Measurements from ENCODE around the gene COA1.
"Not testable (repeated sequence)": the region's sequence is repeated elsewhere in the genome, so short reads cannot be mapped to it uniquely, and the experiment has no call there.

The COA1 gene

GRCh38 chr7:43687866-43688265, 41.5 kb downstream of the COA1 start:
- not testable (repeated sequence) for DNase-seq

- DNase-seq, result no peak
Observed at GRCh38 chr7:43686991-43687390, 42.3 kb downstream of the COA1 start.

- DNase-seq, result no peak
Observed at GRCh38 chr7:43680736-43681135, 48.6 kb downstream of the COA1 start.

GRCh38 chr7:43679210-43680068, 49.9 kb downstream of the COA1 start:
- DNase-seq, result no peak

- DNase-seq, result no peak
Observed at GRCh38 chr7:43678315-43678714, 51.0 kb downstream of the COA1 start.

GRCh38 chr7:43677864-43678263, 51.5 kb downstream of the COA1 start:
- no peak for DNase-seq

GRCh38 chr7:43674559-43675436, 54.5 kb downstream of the COA1 start:
- no peak for DNase-seq

- DNase-seq, result not testable (repeated sequence)
Observed at GRCh38 chr7:43673243-43673976, 55.9 kb downstream of the COA1 start.

- DNase-seq, result no peak
Observed at GRCh38 chr7:43671521-43671920, 57.8 kb downstream of the COA1 start.

- DNase-seq, result peak; percentile 84
Observed at GRCh38 chr7:43669286-43670081, 59.8 kb downstream of the COA1 start.

GRCh38 chr7:43668035-43668434, 61.3 kb downstream of the COA1 start:
- no peak for DNase-seq

GRCh38 chr7:43666938-43667337, 62.4 kb downstream of the COA1 start:
- no peak for DNase-seq

GRCh38 chr7:43664681-43665080, 64.6 kb downstream of the COA1 start:
- no peak for DNase-seq

GRCh38 chr7:43660141-43660540, 69.2 kb downstream of the COA1 start:
- no peak for DNase-seq

- no peak for DNase-seq
Observed at GRCh38 chr7:43659549-43659896, 69.8 kb downstream of the COA1 start.

- DNase-seq, result peak; percentile 45
Observed at GRCh38 chr7:43658718-43659548, 70.4 kb downstream of the COA1 start.

GRCh38 chr7:43656997-43657396, 72.3 kb downstream of the COA1 start:
- no peak for DNase-seq

GRCh38 chr7:43655584-43655983, 73.7 kb downstream of the COA1 start:
- no peak for DNase-seq

- DNase-seq, result no peak
Observed at GRCh38 chr7:43653891-43654504, 75.3 kb downstream of the COA1 start.

- no peak for DNase-seq
Observed at GRCh38 chr7:43653466-43653865, 75.9 kb downstream of the COA1 start.

GRCh38 chr7:43652364-43652763, 77.0 kb downstream of the COA1 start:
- no peak for DNase-seq

All from stimulated activated naive CD4-positive, alpha-beta T cell treated with Interleukin-2 at 50 U/mL for 16 hours (primary cell).